CD4-positive, alpha-beta T cell (primary cell): ENCODE data around the gene S100A5. TPM values are rescaled to one million over a fixed set of nuclear protein-coding genes. Genes with fewer than 3 reads are reported as not detected.

Experiments
- ATAC-seq: fragments of 200-7000 bp; cut with Tn5 transposase; one replicate; pipeline ENCODE4 v1.10.0; 2022; ENCODE audit warnings: mild to moderate bottlenecking; ENCODE audit not compliant: poor library complexity
- CTCF ChIA-PET: fragments of 350-600 bp; sonication (Branson Sonifier 250); formaldehyde crosslinking; loops from one replicate; lab custom pipeline; 2021; ENCODE audit warnings: antibody characterized with exemption, inconsistent platforms; lab: Charles Lee
- POLR2A ChIA-PET: fragments of 350-600 bp; sonication (Branson Sonifier 250); formaldehyde crosslinking; loops from one replicate; lab custom pipeline; 2021; ENCODE audit warnings: antibody characterized with exemption, inconsistent platforms; lab: Charles Lee
- DNase-seq, 14 experiments: peaks; one replicate each; pipeline ENCODE4 v3.0.0-alpha.2; 2013 to 2020; ENCODE audit warnings: mixed read lengths in 2 of 14
- H3K27ac ChIP-seq, 2 donors: one replicate each; pipeline versions ENCODE4 v1.5.1 to v1.7.0; 2013; ENCODE audit warnings: low read length in 2 of 2, low read depth in 1 of 2, mild to moderate bottlenecking in 1 of 2
- H3K27me3 ChIP-seq, 2 experiments: 1 replicate in 1 of 2; 2 replicates in 1 of 2; pipeline versions ENCODE4 v1.6.1 to v1.7.0; 2013; ENCODE audit warnings: low read length in 2 of 2, control low read depth in 1 of 2, mild to moderate bottlenecking in 1 of 2, moderate library complexity in 1 of 2; ENCODE audit not compliant: insufficient read depth in 2 of 2, control insufficient read depth in 1 of 2
- H3K36me3 ChIP-seq: one replicate; pipeline ENCODE4 v1.6.1; 2013; ENCODE audit warnings: low read length, control low read depth; ENCODE audit not compliant: insufficient read depth
- H3K4me1 ChIP-seq: one replicate; pipeline ENCODE4 v1.6.1; 2013; ENCODE audit warnings: low read length, control low read depth; ENCODE audit not compliant: insufficient read depth
- H3K4me3 ChIP-seq: one replicate; pipeline ENCODE4 v1.5.1; 2013; ENCODE audit warnings: mild to moderate bottlenecking, low read length, moderate library complexity
- H3K9me3 ChIP-seq, 2 experiments: 1 replicate in 1 of 2; 2 replicates in 1 of 2; pipeline versions ENCODE4 v1.6.1 to v1.7.0; 2013; ENCODE audit warnings: low read length in 2 of 2, mild to moderate bottlenecking in 2 of 2, control low read depth in 1 of 2, moderate library complexity in 1 of 2; ENCODE audit not compliant: control insufficient read depth in 1 of 2, insufficient read depth in 1 of 2
- H3K27ac Mint-ChIP-seq: one replicate; pipeline ENCODE4 v1.8.0; 2020; ENCODE audit warnings: mixed read lengths
- H3K27me3 Mint-ChIP-seq: one replicate; pipeline ENCODE4 v1.8.0; 2021; ENCODE audit warnings: mixed read lengths
- H3K36me3 Mint-ChIP-seq: one replicate; pipeline ENCODE4 v1.8.0; 2021; ENCODE audit warnings: low read depth, mixed read lengths
- H3K4me1 Mint-ChIP-seq: one replicate; pipeline ENCODE4 v1.8.0; 2021; ENCODE audit warnings: low read depth, mixed read lengths
- H3K4me3 Mint-ChIP-seq: one replicate; pipeline ENCODE4 v1.8.0; 2020; ENCODE audit warnings: mild to moderate bottlenecking, mixed read lengths
- H3K9me3 Mint-ChIP-seq: one replicate; pipeline ENCODE4 v1.8.0; 2020; ENCODE audit warnings: mixed read lengths
- CTCF ChIP-seq: fragments of 200-600 bp; IDR thresholded peaks from one replicate; pipeline ENCODE4 v1.8.0; 2022; ENCODE audit warnings: antibody characterized with exemption, mild to moderate bottlenecking
- intact Hi-C, 2 experiments: fragments of 100-400 bp; cut with DNase I in 1 of 2; cut with micrococcal nuclease in 1 of 2; formaldehyde crosslinking; loops; one replicate each; pipeline versions ENCODE4 v1.15.1 to v1.9.0; 2023 to 2025; cut with DNase I, micrococcal nuclease
- total RNA-seq, 174 experiments: library from RNA in 2 of 174; stranded (reverse) in 2 of 174; gene quantifications; one replicate each; pipeline ENCODE4 v1.2.3 and lab custom pipeline; 2021 to 2026

S100A5 gene
- total RNA-seq, 2 experiments from 2014 or later, result 0.80 to 1.3 TPM

GRCh38 chr1:153567621-153568366 lies 27.1 kb upstream of the S100A5 start:
- peak in 1 of 14 experiments; percentile 24 for DNase-seq
- Mint-ChIP-seq H3K4me3 (peak overlapping the region; percentile 59), H3K27me3 (no peaks in the 10 kb centered on the region), H3K4me1 (peaks cover 36% of the 10 kb centered on the region), H3K9me3 (no peaks in the 10 kb centered on the region), H3K36me3 (no peaks in the 10 kb centered on the region), H3K27ac (no peak overlapping the region)
- Histone ChIP-seq H3K27ac (no peak overlapping the region), H3K27me3 (no peaks in the 10 kb centered on the region), H3K4me3 (no peak overlapping the region), H3K4me1 (peaks cover 41% of the 10 kb centered on the region), H3K9me3 (no peaks in the 10 kb centered on the region), H3K36me3 (no peaks in the 10 kb centered on the region)
- no peak for ATAC-seq
- intact Hi-C loops, result loop anchor here (1.0 to 2.0 kb wide), 3 partner anchors 21 to 56 kb away; no protein-coding TSS in a partner anchor
- CTCF ChIA-PET, result interaction anchor here (0.7 to 3.9 kb wide), 9 partner anchors 14 to 187 kb away, joined by 3 to 69 read pairs (median 3); partner anchors contain the start of genes S100A4, S100A5 and S100A6
- TF ChIP-seq CTCF, result no peak
- POLR2A ChIA-PET, result interaction anchor here (1.2 to 1.8 kb wide), 5 partner anchors 24 to 57 kb away, joined by 6 to 26 read pairs (median 12); partner anchors contain the start of genes S100A4, S100A5 and S100A6

- Mint-ChIP-seq H3K4me3 (no peak overlapping the region), H3K4me1 (peaks cover 32% of the 10 kb centered on the region), H3K36me3 (no peaks in the 10 kb centered on the region), H3K27me3 (no peaks in the 10 kb centered on the region), H3K27ac (peak overlapping the region; percentile 89), H3K9me3 (no peaks in the 10 kb centered on the region)
- TF ChIP-seq CTCF, result no peak
- CTCF ChIA-PET, result interaction anchor here (0.8 to 2.4 kb wide), 3 partner anchors 26 to 64 kb away, joined by 3 to 16 read pairs (median 4); partner anchors contain the start of gene S100A5
- H3K36me3 ChIP-seq, result no peaks in the 10 kb centered on the region
- no peaks in the 10 kb centered on the region for H3K9me3 ChIP-seq
- peak overlapping the region; percentile 35 to 64 for H3K27ac ChIP-seq
- no peak overlapping the region for H3K4me3 ChIP-seq
- intact Hi-C loops, result loop anchor here in 1 of 2 experiments (2.0 kb wide), 1 partner anchor 20 kb away; no protein-coding TSS in a partner anchor
- POLR2A ChIA-PET, result interaction anchor here (1.2 to 2.2 kb wide), 3 partner anchors 21 to 33 kb away, joined by 4 to 34 read pairs (median 14); partner anchors contain the start of genes S100A4, S100A5 and S100A6
- peaks cover 39% of the 10 kb centered on the region for H3K4me1 ChIP-seq
- ATAC-seq, result peak; percentile 85
- peak; percentile 33 to 93 (median 83) for DNase-seq
- no peaks in the 10 kb centered on the region for H3K27me3 ChIP-seq
These were observed 26.0 kb upstream of the S100A5 start for GRCh38 chr1:153566414-153567371.
